Left lobe of liver (tissue), 2 donors: ENCODE measurements around the gene NFE2L2. TPM values are rescaled to one million over a fixed set of nuclear protein-coding genes. Genes with fewer than 3 reads are reported as not detected.
"Not testable (repeated sequence)": the region's sequence is repeated elsewhere in the genome, so short reads cannot be mapped to it uniquely, and the experiment has no call there.

ENCODE experiments used
- ATAC-seq: fragments of 200-7000 bp; cut with Tn5 transposase; one replicate; pipeline ENCODE4 v1.9.1; 2020; ENCODE audit warnings: mild to moderate bottlenecking, moderate library complexity
- DNase-seq: peaks from one replicate; pipeline ENCODE4 v3.0.0-alpha.2; 2020; ENCODE audit warnings: low spot score
- total RNA-seq: library from RNA; stranded (reverse); gene quantifications from one replicate; pipeline ENCODE4 v1.2.1, GENCODE V29; 2021
- donor health status: DM: no; HTN: no; CAD: no; lungs with moderate emphysema.
- donor health status: DM: no; HTN: yes; CAD: no.

The NFE2L2 gene
- total RNA-seq, 1 donor from 2014 or later, result 29.2 TPM

DNA sequence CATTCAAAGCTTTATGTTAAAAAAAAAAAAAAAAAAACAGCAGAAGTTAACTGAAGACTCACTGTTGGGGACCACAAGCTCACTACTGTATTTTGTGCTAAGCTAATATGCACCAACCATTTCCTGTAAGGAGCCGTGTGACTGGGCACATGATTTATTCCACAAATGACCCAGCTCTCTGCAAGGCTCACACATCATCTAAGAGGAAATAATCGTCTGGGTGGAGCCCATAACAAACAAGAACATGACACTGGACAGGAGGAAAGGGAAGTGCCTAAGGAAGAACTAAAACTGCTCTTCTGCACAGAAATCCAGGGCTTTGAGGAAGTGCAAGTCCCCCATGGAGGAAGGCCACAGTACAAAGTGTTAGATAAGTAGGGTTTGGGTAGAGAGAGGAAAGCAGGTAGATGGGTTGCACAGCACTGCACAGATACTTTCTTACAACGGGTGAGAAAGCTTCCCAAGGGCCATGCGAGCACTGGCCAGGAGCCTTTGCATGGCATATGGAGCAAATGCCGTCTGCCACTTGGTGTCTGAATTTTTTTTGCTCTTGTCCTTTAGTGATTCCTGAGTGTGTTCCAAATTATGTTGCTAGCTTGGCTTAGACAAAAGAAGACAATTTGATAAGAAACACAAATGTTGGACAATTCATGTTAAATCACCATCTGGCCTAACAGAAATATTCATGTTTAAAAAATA lies 24.4 kb downstream of the NFE2L2 start:
- no peak for DNase-seq

DNA sequence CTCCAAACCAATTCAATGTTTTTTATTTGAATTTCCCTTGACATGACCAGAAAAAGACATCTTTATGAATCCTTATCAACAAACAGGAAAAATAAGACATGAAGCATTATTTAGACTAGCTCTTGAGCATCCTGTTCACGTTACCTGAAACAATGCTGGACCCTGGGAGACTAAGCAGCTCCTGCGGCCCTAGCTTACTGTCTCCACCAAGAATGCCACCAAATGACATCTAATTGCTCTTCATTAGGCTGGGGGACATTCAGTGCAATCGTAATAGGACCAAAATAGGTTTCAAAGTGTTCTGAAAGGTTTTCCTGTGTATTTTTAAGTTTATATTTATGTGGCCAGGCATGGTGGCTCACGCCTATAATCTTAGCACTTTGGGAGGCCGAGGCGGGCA lies 25.5 kb downstream of the NFE2L2 start:
- ATAC-seq (no peak), DNase-seq (no peak)

More for the DNA sequence above, 24.4 kb downstream of the NFE2L2 start:
- peak; percentile 63 for ATAC-seq

DNA sequence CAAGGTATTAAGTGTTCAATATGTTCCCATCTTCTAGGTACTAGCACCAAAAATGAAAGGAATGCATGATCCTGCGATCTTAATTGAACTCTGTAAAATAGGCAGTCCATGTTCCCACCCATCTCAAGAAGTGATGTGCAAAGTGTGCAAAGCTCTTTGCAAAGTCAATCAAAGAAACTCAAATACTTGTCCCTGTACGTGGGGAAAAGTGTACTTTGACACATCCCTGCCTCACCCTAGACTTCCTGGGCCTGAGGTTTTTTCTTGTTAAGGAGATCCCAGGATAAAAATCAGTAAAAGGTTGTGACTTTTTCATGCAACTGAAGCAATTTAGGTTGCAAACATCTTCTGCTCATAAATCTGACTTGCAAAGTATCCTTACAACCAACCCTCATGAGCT lies 26.6 kb downstream of the NFE2L2 start:
- DNase-seq, result no peak
- ATAC-seq, result no peak

DNA sequence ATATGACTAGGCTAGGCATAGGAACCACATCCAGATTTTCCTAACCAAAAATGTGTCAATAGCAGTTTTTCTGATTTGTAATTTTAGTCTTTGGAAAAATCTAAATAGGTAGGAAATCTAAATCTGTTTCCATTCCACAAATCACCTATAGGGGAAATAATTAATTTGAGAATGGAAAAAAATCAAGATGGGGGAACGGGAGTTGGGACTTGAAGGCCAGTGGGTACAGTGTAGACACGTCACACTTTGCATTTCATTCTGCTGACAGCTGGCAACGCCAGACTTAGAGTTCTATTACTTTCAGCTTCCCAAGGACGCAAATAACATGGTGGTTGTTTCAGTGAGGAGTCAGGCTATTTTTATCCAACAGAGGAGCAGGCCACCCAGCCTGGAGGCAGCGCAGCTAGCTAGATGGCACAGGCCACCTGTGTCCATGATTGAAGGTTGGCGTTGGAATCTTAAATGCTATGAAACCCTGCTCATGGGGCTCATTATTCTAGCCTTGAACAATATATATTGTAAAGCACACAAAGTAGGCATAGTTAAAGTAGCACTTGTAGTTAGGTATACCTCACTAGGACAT lies 28.6 kb downstream of the NFE2L2 start:
- no peak for ATAC-seq

DNA sequence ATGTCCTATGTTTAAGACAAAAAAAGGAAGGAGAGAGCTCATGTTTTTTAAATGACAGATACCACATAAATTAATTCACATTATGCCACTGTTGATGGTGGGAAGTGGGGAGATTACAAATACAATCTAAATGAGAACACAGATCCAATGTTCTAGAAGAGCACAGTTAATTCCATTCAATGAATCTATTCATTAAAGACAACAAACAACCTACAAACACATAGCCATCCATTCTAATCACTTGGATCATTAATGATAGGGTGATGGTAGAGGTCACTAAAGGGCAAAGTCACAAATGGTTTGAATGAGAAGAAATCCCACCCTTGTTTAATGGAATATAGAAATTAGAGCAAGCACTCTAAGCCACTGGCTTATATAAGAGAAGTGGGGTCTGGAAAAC lies 30.3 kb downstream of the NFE2L2 start:
- DNase-seq (no peak), ATAC-seq (no peak)

More for the DNA sequence above, 28.6 kb downstream of the NFE2L2 start:
- no peak for DNase-seq

DNA sequence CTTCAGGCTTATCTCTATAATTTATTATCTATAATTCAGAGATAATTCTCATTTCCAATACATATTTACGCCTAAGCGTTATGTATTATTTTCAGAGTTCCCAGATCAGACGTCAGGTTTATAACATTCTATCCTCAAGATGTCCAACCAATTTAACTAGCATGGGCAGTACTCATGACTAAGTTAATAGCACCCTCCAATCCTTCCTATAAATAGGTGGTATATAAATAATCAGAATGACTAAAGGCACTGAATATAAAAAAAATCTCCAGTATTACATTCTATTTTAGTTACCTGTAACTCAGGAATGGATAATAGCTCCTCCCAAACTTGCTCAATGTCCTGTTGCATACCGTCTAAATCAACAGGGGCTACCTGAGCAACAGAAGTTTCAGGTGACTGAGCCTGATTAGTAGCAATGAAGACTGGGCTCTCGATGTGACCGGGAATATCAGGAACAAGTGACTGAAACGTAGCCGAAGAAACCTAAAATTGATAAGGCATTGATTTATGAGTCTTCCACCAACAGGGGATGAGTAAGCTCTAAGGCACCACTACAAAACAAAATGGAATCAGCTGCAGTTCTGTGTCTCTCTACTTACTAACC lies 32.3 kb downstream of the NFE2L2 start:
- DNase-seq (no peak), ATAC-seq (no peak)

DNA sequence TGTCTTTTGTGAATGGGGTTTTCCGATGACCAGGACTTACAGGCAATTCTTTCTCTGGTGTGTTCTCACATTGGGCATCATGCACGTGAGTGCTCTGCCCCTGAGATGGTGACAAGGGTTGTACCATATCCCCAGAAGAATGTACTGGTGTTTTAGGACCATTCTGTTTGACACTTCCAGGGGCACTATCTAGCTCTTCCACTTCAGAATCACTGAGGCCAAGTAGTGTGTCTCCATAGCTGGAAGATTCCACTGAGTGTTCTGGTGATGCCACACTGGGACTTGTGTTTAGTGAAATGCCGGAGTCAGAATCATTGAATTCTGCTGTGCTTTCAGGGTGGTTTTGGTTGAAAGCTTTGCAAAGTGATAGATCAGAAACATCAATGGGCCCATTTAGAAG lies 33.3 kb downstream of the NFE2L2 start:
- ATAC-seq, result no peak

DNA sequence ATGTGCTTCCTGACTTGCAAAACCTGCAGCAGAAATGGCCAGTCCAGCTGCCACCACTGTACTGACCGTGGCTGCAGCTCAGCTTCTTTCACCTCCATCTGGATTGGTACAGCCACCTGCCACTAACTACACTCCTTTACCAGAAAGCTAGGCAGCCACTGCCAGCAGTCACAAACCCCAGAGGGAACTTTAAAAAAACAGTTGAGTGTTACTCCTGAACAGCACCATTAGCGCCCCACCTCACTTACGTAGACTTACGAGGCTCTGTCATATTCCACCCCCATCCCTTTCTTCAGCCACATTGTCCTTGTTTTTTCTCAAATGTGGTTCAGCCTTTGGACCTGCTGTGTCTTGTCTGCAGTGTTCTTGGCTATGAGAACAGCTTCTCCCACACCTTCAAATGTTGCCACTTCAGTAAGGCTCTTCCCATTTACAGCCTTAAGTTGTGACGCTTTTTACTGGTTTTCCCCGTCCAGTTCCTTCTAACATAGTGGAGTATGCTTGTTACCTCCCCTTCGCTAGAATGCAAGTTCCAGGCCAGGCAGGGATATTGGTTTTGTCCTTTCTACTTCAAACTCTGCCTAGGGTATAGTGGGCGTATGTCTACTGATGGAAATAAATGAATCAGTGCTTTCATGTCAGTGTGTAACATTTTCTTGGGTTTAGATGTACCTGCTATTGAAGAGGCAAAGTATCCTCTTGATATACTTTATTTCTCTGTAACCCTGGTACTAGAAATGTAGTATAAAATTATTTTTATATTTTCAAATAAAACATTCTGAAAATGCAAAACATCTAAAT lies 34.9 kb downstream of the NFE2L2 start:
- DNase-seq (no peak), ATAC-seq (peak; percentile 22)

More for the DNA sequence above, 33.3 kb downstream of the NFE2L2 start:
- no peak for DNase-seq

DNA sequence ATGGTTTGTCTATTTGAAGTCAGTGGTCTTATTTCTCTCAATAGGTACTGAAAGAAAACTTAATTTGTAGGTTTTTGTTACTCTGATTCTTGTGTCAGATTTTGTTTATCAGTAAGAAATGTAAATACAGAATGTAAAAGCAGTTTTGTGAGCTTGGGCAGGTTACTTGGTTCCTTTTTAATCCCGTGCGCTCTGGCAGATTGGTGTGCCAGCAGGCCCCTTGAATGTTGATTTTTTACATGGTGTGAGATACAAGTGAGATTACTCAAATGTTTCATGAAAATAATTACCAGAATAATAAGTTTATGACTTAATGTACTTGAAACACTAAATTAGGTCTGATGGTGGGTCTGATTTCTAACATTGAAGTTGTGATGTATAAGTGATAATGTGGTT lies 38.6 kb downstream of the NFE2L2 start:
- ATAC-seq (no peak), DNase-seq (no peak)

DNA sequence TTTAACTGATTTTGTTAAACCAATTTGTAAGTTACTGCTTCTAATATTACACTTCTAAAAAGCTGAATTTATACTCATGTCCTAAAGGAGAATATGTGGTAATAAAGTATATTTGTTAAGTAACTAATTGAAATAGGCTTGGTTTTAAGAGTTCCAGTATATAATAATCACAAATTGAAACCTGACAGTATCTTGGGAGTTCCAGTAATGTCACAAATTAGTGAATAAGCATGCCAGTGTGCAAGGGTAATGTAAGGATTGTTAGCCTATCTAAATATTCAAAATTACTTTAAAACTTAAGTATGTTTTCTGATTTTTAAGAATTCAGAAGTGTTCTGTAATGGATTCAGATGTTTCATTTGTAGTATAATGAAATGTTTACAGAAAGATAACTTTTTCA lies 41.1 kb downstream of the NFE2L2 start:
- ATAC-seq, DNase-seq: not testable (repeated sequence)

DNA sequence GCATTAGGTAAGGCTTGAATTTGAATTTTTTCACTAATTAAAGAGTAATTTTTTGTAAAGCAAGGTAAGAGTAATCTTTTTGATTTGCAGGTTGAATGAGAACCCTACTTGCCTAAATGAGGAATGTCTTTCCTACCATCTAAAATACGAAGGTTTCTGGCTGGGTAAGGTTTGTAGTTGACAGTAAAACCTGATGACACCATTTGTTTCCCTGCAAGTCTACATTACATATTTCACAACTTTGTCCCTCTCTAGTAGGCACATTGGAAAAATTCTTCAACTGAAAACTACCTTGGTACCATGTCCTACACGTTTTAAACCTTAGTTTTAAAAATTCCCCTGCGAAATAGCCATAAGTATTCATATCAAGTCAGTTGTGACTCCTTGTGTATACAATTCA lies 42.6 kb downstream of the NFE2L2 start:
- no peak for DNase-seq
- no peak for ATAC-seq

DNA sequence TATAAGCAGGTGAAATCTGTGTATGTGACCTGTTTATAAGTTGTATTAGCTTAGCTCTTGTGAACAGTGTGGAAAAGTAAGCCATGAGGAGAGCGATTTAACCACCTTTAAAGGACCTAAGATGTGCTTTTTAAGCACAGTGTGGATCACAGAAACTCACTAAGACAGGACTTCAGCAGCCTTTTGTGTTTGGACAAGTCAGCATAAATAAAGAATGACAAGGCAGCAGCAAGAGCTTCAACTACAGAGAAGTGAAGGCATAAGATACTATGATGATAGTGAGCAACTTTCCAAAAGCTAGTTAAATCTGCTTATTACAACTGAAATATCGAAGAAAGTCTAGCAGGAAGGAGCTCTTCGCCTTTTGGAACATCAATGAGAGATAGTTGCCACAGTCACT lies 43.0 kb downstream of the NFE2L2 start:
- no peak for DNase-seq

DNA sequence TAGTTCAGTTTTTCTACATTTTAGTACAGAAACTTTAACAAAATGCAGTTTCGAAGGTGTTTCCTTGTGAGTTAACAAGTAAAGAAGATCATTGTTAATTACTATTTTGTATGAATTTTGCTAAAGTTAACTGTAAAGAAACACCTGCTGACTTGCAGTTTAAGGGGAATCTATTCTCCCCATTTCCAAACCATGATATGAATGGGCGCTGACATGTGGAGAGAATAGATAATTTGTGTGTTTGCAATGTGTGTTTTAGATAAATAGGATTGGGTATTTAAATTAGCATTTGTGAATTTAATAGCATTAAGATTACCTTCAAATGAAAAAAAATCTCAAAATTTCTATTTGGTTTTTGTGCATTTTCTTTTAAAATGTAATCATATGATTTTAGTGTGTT lies 44.7 kb downstream of the NFE2L2 start:
- DNase-seq, ATAC-seq: not testable (repeated sequence)

More for the DNA sequence above, 43.0 kb downstream of the NFE2L2 start:
- ATAC-seq, result no peak

DNA sequence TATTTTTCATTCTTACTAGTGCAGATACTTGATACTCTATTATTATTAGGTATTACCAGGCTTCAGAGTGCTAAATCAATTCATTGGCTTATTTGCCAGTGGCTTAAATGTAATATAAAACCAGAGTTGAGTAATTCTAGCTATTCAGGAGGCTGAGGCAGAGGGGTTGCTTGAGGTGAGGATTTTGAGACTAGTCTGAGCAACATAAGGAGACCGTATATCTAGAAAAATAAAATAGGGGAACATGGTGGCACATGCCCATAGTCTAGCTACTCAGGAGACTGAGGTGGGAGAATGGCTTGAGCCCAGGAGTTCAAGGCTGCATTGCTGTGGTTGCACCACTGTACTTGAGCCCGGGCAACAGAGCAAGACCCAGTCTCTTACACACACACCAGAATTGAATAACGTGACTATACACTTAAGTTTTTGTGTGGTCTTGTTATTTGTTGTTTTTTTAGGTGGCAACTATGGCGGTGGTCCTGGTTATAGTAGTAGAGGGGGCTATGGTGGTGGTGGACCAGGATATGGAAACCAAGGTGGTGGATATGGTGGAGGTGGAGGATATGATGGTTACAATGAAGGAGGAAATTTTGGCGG lies 47.2 kb downstream of the NFE2L2 start:
- no peak for DNase-seq
- no peak for ATAC-seq

DNA sequence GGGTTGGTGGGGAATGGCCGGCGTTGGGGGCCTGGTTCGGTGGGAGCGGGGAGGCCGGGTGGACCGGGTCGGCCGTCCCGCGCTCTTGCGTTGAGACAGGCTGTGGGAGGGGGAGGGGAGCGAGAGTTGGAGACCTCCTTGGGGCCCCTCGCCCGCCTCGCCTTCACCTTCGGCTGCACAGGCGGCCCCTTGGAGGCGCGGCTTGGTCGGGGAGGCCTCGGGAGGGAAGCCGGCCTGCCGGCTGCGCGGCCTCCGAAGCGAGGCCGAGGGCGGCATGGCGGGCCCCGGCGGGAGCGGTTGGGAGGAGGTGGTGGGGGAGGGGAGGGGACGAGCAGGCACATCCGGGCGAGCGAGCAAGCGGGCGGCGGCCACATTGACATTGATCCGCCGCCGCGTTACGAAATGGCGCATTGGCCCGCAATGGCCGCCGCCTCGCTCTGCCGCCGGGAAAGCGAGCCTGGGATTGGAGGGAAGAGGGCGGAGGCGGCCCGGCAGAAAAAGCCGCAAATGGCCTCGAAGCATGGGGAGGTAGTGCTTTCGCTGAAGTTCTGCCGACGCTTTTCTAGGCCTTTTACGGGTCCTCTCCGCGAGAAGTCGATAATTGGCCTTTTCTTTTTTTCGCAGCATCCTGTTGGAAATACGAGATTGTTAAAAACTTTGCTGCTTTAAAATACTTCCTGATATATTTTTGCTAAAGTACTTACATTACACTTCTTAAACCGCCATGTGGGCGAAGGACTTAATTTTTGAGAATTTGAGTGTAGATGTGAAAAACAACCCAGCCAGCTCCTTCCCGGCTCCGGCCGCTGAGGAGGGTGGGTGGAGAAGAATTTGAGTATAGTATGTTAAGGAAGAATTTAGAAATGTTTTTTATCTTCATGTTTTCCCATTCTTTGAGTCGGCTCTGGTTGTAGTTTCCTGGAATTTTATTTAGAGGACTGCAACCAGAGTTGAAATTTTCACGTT lies 51.4 kb downstream of the NFE2L2 start:
- DNase-seq (peak; percentile 94), ATAC-seq (peak; percentile 77)

DNA sequence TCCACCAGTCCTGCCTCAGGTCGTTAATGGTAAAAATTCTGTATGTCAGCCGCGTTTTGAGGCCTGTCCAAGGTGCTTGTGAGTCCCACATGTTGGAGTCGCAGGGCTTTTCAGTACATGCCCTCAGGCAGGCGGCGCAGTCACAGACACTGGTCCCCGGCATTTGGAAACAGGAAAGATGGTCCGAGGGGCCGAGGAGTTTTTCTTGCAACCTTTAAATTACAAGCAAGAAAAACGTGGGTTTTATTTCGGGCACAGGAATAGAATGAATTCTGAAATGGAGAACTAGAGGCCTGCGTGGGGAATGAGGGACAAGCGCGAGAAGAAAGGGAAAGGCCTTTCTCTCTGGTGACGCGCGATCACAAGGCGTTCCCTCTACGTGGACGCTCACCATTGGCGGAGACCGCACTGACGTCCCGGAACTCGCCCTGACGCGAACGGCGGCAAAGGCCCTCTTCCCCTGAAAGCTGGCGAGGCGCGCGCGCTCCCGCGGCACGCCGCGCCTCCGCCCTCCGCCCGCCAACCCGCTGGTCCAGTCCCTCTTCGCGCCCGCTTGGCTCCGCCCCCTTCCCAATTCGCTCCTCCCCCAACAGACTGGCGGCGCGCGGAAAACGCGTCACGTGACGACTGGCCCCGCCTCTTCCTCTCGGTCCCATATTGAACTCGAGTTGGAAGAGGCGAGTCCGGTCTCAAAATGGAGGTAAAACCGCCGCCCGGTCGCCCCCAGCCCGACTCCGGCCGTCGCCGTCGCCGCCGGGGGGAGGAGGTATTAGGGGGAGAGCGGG lies 52.2 kb downstream of the NFE2L2 start, which contains the start of gene HNRNPA3:
TSS of gene HNRNPA3 (plus strand) at position 689 of the 785 bp plus-strand sequence. CDS start at position 695, 6 bp downstream.
- ATAC-seq (peak; percentile 92), DNase-seq (peak; percentile 100)

DNA sequence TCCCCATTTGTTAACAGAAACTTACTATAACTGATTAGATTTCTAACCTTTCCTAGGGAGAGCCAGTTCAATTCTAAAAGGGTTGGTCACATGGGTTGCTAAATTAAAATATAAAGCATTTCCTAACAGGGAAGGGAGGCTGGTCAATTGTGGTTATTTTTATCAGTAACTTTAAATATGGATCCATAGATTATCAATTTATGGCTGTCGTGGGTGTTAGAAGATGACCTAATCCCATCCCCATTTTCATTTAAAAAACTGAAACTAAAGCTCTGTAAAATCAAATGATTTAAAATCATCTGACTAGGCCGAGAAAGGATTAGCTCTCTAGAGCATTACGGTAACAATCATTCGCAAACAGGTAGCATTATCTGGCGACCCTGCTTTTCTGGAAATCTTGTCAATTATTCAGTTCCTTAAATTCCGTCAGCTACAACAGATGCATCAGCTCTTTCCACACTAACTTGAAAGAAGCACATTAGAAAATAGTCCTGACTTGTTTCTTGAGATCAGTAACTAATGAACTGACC lies 52.9 kb downstream of the NFE2L2 start:
- DNase-seq (no peak), ATAC-seq (no peak)

DNA sequence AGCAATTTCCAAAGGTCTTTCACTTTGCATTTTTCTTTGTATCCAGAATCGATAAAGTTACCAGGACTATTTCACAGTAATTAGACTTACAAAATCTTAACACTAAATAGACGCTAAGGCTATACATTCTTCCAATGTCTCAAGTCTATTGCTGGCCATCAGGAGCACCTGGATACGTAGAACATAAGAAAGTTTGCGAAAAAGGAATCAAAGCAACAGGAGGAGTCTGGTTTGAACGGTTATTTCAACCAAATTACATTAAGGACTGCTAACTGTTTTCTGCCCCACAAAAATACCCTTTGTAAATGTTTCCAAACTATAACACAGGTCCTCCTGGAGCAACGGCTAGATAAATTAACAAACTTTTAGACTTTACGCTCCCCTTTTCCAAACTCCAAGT lies 53.4 kb downstream of the NFE2L2 start:
- DNase-seq (no peak), ATAC-seq (no peak)

DNA sequence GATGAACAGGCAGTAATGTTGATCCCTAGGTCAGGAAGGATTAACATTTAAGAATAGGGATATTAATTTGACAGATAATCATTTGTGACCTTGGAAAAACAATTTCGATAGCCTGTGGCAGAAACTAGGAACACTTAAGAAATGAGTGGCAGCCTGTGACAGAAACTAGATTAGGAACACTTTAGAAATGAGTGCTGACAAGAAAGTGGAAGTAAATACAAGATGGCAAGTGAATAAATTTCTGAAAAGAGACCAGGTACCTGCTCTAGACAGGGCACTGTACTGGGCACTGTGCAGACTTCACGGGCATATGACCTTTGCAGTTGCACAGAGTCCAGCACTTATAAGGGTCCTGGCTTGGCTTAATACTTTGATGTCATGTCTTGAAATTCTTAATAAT lies 57.4 kb downstream of the NFE2L2 start:
- no peak for ATAC-seq
- DNase-seq, result no peak
